Measurements from ENCODE around the gene VAV2. TPM values are rescaled to one million over a fixed set of nuclear protein-coding genes. Genes with fewer than 3 reads are reported as not detected.

Gene VAV2
- total RNA-seq, 1 experiment from 2014 or later: 30.7 TPM

- no peak for TF ChIP-seq CTCF (IDR thresholded peaks at IDR 0.05; ENCODE audit: unreplicated experiment)
- no peak for DNase-seq
- Mint-ChIP-seq H3K4me1 (ENCODE audit: low read depth, unreplicated experiment) (peaks cover 13% of the 10 kb centered on the region), H3K27me3 (ENCODE audit: unreplicated experiment) (no peaks in the 10 kb centered on the region), H3K4me3 (ENCODE audit: low read depth, unreplicated experiment) (no peak overlapping the region), H3K27ac (ENCODE audit: unreplicated experiment) (peak overlapping the region; percentile 23), H3K9me3 (ENCODE audit: low read depth, unreplicated experiment) (no peaks in the 10 kb centered on the region), H3K36me3 (ENCODE audit: insufficient read depth, unreplicated experiment) (peaks cover under 1% of the 10 kb centered on the region)
- BruUV-seq (replicated peaks): no TSS peak
- intact Hi-C loops (cut with micrococcal nuclease; ENCODE audit: unreplicated experiment): no loop called here
- CTCF ChIA-PET: interaction anchor here (0.5 kb wide), 1 partner anchor 129 kb away, joined by 5 read pairs; no protein-coding TSS in a partner anchor
Measured at GRCh38 chr9:133916159-133916541, 76.0 kb downstream of the VAV2 start.

- intact Hi-C loops (cut with micrococcal nuclease; ENCODE audit: unreplicated experiment): no loop called here
- peak overlapping the region; percentile 23 for H3K27ac Mint-ChIP-seq (ENCODE audit: unreplicated experiment)
- no TSS peak for BruUV-seq (replicated peaks)
- no peak for DNase-seq
- H3K36me3 Mint-ChIP-seq (ENCODE audit: insufficient read depth, unreplicated experiment): peaks cover 5% of the 10 kb centered on the region
- H3K9me3 Mint-ChIP-seq (ENCODE audit: low read depth, unreplicated experiment): no peaks in the 10 kb centered on the region
- no peak overlapping the region for H3K4me3 Mint-ChIP-seq (ENCODE audit: low read depth, unreplicated experiment)
- CTCF ChIA-PET: no interaction called here
- no peak for TF ChIP-seq CTCF (IDR thresholded peaks at IDR 0.05; ENCODE audit: unreplicated experiment)
- H3K4me1 Mint-ChIP-seq (ENCODE audit: low read depth, unreplicated experiment): peaks cover 13% of the 10 kb centered on the region
- H3K27me3 Mint-ChIP-seq (ENCODE audit: unreplicated experiment): no peaks in the 10 kb centered on the region
Measured at GRCh38 chr9:133915534-133916158, 76.5 kb downstream of the VAV2 start.

- peaks cover 13% of the 10 kb centered on the region for H3K4me1 Mint-ChIP-seq (ENCODE audit: low read depth, unreplicated experiment)
- peaks cover 5% of the 10 kb centered on the region for H3K36me3 Mint-ChIP-seq (ENCODE audit: insufficient read depth, unreplicated experiment)
- no peaks in the 10 kb centered on the region for H3K27me3 Mint-ChIP-seq (ENCODE audit: unreplicated experiment)
- H3K9me3 Mint-ChIP-seq (ENCODE audit: low read depth, unreplicated experiment): no peaks in the 10 kb centered on the region
- no TSS peak for BruUV-seq (replicated peaks)
- no peak overlapping the region for H3K27ac Mint-ChIP-seq (ENCODE audit: unreplicated experiment)
- intact Hi-C loops (cut with micrococcal nuclease; ENCODE audit: unreplicated experiment): no loop called here
- no peak for DNase-seq
- H3K4me3 Mint-ChIP-seq (ENCODE audit: low read depth, unreplicated experiment): no peak overlapping the region
- CTCF ChIA-PET: no interaction called here
- no peak for TF ChIP-seq CTCF (IDR thresholded peaks at IDR 0.05; ENCODE audit: unreplicated experiment)
Measured at GRCh38 chr9:133914442-133915342, 77.4 kb downstream of the VAV2 start.

GRCh38 chr9:133913571-133914369 is 78.4 kb downstream of the VAV2 start:
- CTCF ChIA-PET: no interaction called here
- Mint-ChIP-seq H3K4me1 (ENCODE audit: low read depth, unreplicated experiment) (peaks cover 13% of the 10 kb centered on the region), H3K27ac (ENCODE audit: unreplicated experiment) (no peak overlapping the region), H3K4me3 (ENCODE audit: low read depth, unreplicated experiment) (no peak overlapping the region), H3K27me3 (ENCODE audit: unreplicated experiment) (no peaks in the 10 kb centered on the region), H3K9me3 (ENCODE audit: low read depth, unreplicated experiment) (no peaks in the 10 kb centered on the region), H3K36me3 (ENCODE audit: insufficient read depth, unreplicated experiment) (peaks cover 5% of the 10 kb centered on the region)
- no peak for TF ChIP-seq CTCF (IDR thresholded peaks at IDR 0.05; ENCODE audit: unreplicated experiment)
- BruUV-seq (replicated peaks): no TSS peak
- no peak for DNase-seq
- intact Hi-C loops (cut with micrococcal nuclease; ENCODE audit: unreplicated experiment): no loop called here

Data from Calu3 (cell line).